OCI-M2 (cell line): Measurements from ENCODE around the gene TMSB10.

Experiments used
- DNase-seq: peaks from one replicate; lab custom pipeline; 2025; ENCODE audit not compliant: unreplicated experiment; lab: John Stamatoyannopoulos, UW

Gene TMSB10

GRCh38 chr2:84879584-84880394 is 25.7 kb upstream of the TMSB10 start:
- DNase-seq: no peak

DNA sequence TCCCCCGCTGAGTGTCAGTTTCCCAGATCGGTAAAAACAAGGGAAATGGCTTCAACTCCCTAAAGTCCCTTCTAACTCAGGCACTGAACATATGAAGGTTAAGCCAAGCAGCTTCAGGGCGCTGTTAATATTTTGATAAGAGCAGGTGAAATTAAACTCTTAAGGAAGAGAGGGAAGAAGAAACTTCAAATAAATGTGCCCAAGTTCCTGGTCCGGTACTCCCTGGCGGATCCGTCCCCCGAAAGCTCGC is 25.1 kb upstream of the TMSB10 start:
- no peak for DNase-seq

GRCh38 chr2:84880645-84881521 is 24.6 kb upstream of the TMSB10 start, which contains the start of gene TRABD2A:
Gene TRABD2A (minus strand): TSS chr2:84881084. CDS start chr2:84881039, 45 bp downstream.
- no peak for DNase-seq

DNA sequence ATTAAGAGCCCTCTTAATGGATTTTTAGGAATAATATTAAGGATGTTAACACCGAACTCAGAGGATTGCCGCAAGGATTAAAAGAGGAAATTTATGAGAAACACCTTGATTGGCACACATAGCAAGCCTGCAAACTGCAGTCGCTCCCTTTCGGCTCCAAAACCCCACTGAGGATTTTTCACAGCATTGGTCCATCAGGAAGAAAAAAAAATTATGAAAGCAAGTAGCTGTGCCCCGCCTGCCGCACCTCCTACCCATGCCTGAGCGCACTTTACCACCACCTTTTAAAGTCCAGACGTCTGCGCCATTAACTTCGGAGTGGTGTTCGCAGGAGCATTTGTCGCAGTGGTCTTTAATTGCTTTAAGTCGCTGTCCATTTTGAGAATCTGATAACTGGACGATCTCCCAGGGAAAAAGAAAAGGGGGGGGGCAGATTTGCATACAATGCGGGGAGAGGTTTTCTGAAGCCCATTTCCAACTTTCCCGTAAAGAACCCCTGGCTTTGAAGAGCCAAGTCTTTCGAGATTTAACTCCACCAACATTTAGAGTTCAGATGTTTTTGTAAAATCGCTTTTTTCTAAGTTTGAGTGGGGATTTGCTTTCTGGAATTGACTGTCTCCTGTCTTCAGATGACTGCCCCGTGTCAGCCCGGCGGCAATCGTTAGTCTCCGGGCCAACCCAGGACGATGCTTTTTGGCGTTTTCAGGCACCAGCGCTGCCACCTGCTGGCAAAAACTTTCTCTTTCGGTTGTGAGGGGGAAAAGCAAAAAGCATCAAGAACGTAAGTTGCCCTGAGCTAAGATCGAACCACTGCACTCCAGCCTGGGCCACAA is 23.7 kb upstream of the TMSB10 start:
- DNase-seq: no peak

- no peak for DNase-seq
Measured at GRCh38 chr2:84882414-84882738, 23.1 kb upstream of the TMSB10 start.

DNA sequence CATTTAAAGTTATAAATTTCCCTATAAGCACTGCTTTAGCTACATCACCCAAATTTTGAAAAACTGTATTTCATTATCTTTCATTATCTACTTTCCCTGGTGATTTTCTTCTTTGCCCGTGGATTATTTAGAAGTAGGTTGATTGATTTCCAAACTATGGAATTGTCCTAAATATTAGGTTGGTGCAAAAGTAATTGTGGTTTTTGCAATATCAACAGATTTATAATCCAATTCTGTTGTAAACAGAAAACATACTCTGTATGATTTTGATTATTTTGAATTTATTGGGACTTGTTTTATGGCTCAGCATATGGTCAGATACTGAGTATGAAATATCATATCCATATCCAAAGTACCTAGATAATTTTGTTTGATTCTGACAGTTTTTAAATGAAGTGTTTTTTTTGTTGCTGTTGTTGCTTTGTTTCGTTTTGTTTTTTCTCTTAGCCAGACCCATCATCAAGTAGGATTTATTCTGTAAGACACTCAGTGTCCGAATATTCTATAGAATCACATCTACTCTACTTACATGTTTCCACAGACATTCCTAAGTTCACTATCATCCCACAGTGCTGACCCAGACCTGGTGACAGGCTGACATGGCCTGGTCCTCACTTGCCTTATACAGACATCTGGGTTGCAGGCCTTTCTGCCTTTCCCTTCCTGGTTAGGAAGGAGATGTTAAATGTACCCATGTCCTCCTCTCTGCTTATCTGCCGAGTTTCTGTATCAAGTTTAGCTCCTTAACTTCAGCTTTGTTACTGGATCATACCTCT is 22.5 kb upstream of the TMSB10 start:
- DNase-seq: no peak

DNA sequence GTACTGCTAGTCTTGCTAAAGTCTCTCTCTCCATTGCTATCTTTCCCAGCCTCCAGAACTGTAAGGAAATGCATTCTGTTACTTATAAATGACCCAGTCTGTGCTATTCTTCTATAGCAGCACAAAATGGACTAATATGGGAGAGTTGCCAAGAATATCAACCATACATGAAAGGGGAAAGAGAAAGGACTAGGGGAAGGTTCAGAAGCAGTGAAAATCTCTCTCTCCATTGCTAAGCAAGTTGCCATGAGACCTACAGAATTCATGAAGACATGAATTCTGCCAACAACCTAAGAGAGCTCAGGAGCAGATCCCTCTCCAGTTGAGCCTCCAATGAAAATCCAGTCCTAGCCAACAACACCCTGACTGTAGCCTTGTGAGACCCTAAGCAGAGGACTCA is 21.0 kb upstream of the TMSB10 start:
- no peak for DNase-seq

DNA sequence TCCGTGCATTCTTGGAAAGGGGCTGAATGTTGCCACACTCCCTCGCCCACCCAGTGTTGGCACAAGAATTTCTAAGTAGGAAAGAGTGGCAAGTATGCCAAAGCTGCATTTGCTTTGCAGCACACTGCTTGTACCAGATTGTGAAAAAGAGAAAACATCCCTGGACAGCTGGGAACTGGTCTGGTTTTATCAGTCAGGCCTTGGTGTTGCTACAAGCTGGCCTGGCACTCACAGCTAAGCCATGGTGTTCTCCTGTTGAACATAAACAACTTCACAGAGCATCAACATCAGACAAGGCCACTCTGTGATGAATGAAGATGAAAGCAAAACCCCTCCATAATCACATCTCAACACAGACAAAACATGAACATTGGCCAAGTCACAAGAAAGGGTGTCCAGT is 20.3 kb upstream of the TMSB10 start:
- no peak for DNase-seq

DNA sequence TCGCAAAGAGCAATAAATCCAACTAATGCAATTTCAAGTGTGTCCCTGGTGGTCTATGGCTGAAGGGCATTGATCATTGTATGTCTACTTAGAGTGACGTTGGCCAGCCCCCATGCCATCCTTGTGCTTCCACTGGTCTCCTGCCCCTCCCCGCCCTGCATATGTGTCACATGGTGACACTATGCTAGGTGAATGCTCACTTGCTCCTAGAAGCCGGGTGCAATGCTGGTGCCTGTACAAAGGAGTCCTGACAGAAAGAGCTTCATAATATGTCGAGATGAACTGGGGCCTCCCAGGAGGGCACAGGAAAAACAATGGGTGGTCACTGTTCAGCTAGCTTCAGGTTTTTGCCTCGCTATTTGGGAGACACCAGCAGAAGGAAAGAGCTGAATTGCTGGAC is 18.7 kb upstream of the TMSB10 start:
- no peak for DNase-seq

GRCh38 chr2:84888401-84889276 is 16.8 kb upstream of the TMSB10 start:
- DNase-seq: no peak

GRCh38 chr2:84889332-84889731 is 16.1 kb upstream of the TMSB10 start:
- DNase-seq: no peak

DNA sequence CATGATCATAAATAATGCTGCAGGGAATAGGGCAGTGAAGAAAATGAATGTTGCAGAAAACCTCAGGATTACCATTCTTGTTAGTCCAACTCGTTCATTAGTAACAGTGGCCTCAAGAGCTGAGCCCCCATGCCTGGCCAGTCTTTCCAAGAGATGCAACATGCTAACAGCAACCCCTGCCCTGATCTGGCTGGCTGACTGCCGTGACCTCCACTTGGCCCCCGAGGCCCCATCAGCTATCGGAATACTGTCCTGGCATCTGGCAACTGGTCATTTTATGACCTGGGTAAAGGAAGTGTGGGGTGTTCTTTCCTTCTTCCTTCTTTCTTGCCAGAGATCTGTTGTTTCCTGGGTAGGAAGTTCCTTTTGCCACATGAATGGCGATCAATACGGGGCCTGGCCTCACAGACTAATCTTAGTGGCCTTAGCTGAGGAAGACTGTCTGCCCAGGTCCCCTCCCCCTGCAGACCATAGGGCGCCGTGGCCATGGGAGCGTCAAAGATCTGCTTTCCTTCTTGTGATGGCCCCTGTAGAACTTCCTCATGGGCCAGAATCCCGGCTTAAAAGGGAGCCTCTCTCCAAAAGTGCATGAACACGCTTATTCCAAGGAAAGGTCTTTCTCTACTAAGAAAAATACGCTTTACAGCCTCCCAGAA is 14.0 kb upstream of the TMSB10 start:
- no peak for DNase-seq

- DNase-seq: no peak
Measured at GRCh38 chr2:84894131-84894586, 11.3 kb upstream of the TMSB10 start.

GRCh38 chr2:84894758-84895520 is 10.5 kb upstream of the TMSB10 start:
- DNase-seq: no peak

GRCh38 chr2:84896567-84896966 is 8.9 kb upstream of the TMSB10 start:
- no peak for DNase-seq

DNA sequence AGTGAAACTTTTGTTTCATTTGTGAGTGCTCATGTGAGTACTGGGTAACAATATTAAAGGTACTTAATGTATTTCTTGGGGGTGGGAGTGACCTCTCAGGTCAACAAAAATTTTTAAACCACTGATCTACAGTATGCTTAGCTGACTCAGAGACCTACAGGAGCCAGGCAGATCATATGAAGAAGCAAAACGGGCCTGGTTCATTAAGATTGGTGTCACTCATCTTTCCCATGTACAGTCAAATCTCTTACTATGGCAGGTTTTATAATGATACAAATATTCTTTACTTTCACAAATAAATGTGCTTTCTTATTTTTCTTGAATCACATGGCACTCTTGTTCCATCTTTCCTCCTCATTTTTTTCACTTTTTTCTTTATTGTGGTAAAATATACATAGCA is 7.7 kb upstream of the TMSB10 start:
- no peak for DNase-seq

DNA sequence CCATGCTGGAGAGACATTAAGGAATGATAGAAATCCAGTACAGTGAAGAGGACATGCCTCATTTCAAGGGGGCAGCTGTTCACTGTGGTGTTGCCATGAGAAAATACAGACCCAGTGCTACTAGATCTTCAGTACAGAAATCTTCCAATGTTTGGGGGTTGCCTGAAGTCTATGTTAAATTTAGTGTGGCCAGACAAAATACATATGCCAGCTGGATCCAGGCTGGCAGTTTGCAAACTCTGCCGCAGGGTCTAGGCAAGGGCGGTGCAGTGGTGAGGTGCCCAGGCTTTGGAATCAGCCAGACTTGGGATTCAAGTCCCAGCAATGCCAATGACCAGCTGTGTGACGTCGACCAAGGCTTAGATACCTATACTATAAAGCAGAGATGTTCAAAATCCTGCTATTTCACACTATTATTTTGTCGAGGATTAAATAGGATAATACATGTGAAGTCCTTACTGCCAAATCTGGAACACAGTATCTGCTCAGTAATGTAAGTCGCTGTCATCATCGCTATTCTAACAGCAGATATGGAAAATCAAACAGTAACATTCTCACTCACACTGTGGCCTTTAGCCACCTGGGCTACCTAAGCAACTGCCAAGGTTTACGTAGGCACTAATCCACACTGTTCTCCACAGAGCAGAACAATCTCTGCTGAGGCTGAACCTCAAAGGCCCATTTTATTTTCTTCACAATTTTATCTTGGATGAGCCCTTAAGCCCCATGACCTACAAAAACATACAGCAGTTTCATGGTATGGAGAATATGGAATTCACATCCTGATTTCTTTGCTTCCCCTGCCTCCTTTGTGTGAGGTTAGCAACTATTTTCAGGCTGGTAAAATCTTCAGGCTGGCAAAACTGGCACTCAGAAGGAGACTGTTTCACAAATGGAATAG is 5.9 kb upstream of the TMSB10 start:
- no peak for DNase-seq

DNA sequence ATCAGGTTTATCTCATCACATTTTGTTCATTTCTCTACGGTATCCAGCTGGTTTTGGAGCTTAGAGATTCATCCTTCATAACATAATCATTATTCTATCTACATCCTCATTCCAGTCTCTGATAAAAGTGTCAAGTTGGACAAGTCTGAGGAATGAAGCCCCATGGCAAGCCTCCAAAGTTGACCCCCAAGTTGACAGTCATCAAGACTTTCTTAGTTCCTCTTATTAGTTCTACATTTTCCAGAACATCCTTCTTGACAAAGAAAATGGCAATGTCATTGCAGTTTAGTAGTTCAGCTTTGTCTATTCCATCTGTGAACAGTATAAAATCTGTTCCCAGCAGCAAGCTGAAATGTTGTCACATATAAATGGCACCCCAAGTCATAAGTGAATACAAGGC is 4.5 kb upstream of the TMSB10 start:
- no peak for DNase-seq
